Uterus (tissue), 2 donors: ENCODE results near the gene TARS1.

Experiments used
- CTCF ChIP-seq, 4 experiments: fragments of 200-600 bp in 2 of 4; fragments of 450-650 bp in 2 of 4; sonication (generic) in 2 of 4; IDR thresholded peaks; one replicate each; pipeline ENCODE4 v1.5.1; 2016 to 2019; ENCODE audit warnings: antibody characterized with exemption in 4 of 4, mild to moderate bottlenecking in 2 of 4, moderate library complexity in 1 of 4
- POLR2A ChIP-seq, 2 donors: fragments of 450-650 bp; IDR thresholded peaks; one replicate each; pipeline ENCODE4 v1.6.1; 2016; ENCODE audit warnings: antibody characterized with exemption in 2 of 2, mild to moderate bottlenecking in 1 of 2, moderate library complexity in 1 of 2

- TF ChIP-seq CTCF (IDR thresholded peaks at IDR 0.05): no peak
- TF ChIP-seq POLR2A (IDR thresholded peaks at IDR 0.05): no peak
These were observed 17.1 kb downstream of the TARS1 start for GRCh38 chr5:33457817-33458216.
